Osteocyte (in vitro differentiated cells): Measurements from ENCODE around the gene DDX60. TPM values are rescaled to one million over a fixed set of nuclear protein-coding genes. Genes with fewer than 3 reads are reported as not detected.

Source experiments
- DNase-seq: peaks from one replicate; pipeline ENCODE4 v3.0.0; 2021; ENCODE audit warnings: mixed read lengths; ENCODE audit not compliant: unreplicated experiment; ENCODE audit errors: extremely low spot score
- H3K27ac Mint-ChIP-seq: one replicate; pipeline ENCODE4 v1.8.0; 2021; ENCODE audit warnings: mild to moderate bottlenecking, mixed read lengths; ENCODE audit not compliant: unreplicated experiment
- H3K27me3 Mint-ChIP-seq: one replicate; pipeline ENCODE4 v1.8.0; 2021; ENCODE audit warnings: mixed read lengths; ENCODE audit not compliant: unreplicated experiment
- H3K36me3 Mint-ChIP-seq: one replicate; pipeline ENCODE4 v1.8.0; 2021; ENCODE audit warnings: mixed read lengths; ENCODE audit not compliant: unreplicated experiment
- H3K4me1 Mint-ChIP-seq: one replicate; pipeline ENCODE4 v1.8.0; 2021; ENCODE audit warnings: mixed read lengths; ENCODE audit not compliant: unreplicated experiment
- H3K4me3 Mint-ChIP-seq: one replicate; pipeline ENCODE4 v1.8.0; 2021; ENCODE audit warnings: mild to moderate bottlenecking, moderate library complexity, mixed read lengths; ENCODE audit not compliant: unreplicated experiment
- H3K9me3 Mint-ChIP-seq: one replicate; pipeline ENCODE4 v1.8.0; 2021; ENCODE audit warnings: mixed read lengths; ENCODE audit not compliant: unreplicated experiment
- CTCF ChIP-seq: fragments of 200-600 bp; sonication (generic); IDR thresholded peaks from 2 replicates; pipeline ENCODE4 v1.5.0; 2021; ENCODE audit warnings: antibody characterized with exemption, mild to moderate bottlenecking, moderate library complexity
- total RNA-seq: library from RNA; stranded (reverse); gene quantifications from 2 replicates; pipeline ENCODE4 v1.2.1, GENCODE V29; 2021

The DDX60 gene
- total RNA-seq, 1 donor from 2014 or later, result 15.7 TPM

DNA sequence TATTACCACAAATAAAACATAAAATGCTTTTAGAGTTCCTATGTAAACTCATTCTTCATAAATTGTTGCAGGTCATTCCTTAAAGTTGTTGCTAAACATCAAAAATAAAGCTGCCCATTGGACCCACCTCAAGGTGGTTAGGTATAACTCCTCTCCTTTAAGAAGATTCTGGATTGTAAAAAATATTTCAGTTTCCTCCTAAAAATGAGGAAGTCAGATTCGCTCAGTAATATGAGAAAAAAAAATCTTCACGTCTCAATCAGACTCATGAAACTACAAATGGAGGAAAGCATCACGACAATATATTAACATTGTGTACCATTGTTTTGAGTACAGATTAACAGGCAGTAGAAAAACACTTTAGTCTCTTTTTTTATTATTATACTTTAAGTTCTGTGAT lies 105.9 kb downstream of the DDX60 start:
- Mint-ChIP-seq H3K27ac (no peak overlapping the region), H3K9me3 (peaks cover 30% of the 10 kb centered on the region), H3K4me1 (peaks cover 4% of the 10 kb centered on the region), H3K27me3 (no peaks in the 10 kb centered on the region), H3K36me3 (peaks cover 28% of the 10 kb centered on the region), H3K4me3 (no peak overlapping the region)
- DNase-seq, result no peak
- no peak for TF ChIP-seq CTCF

DNA sequence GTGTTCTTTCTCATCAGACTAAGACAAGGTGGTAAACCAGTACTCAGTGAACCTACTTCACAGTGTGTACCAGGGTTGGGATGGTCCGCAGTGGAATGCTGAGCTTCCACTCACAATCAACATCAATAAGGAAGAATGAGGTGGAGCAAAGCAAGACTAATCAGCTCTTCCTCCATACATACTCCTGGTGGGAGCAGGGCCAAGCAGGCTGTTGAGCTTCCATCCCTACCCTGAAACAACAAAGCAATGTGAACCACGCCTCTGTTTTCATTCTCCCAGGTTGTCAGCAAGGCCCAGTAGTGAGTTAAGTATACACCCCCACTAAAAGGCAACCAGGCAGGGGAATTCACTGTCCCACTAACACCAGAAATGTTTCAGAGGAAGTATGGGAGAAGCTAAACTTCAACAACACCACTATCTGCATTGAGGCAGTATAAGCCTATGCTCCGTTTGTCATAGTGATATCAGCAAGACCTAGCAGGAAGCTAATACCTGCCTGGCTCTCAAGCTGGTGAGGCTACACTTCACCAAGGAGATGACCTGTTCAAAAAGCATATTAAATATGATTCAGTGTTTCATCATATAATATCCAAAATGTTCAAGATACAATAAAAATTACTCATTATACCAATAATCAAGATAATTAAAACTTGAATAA lies 109.5 kb downstream of the DDX60 start:
- Mint-ChIP-seq H3K27me3 (no peaks in the 10 kb centered on the region), H3K27ac (no peak overlapping the region), H3K4me3 (no peak overlapping the region), H3K4me1 (peaks cover 4% of the 10 kb centered on the region), H3K36me3 (peaks cover 2% of the 10 kb centered on the region), H3K9me3 (peaks cover 15% of the 10 kb centered on the region)
- DNase-seq, result no peak
- no peak for TF ChIP-seq CTCF

GRCh38 chr4:168203233-168203911 lies 115.2 kb downstream of the DDX60 start:
- Mint-ChIP-seq H3K4me1 (no peaks in the 10 kb centered on the region), H3K9me3 (peaks cover 18% of the 10 kb centered on the region), H3K36me3 (no peaks in the 10 kb centered on the region), H3K27ac (no peak overlapping the region), H3K27me3 (no peaks in the 10 kb centered on the region), H3K4me3 (no peak overlapping the region)
- no peak for DNase-seq
- no peak for TF ChIP-seq CTCF

DNA sequence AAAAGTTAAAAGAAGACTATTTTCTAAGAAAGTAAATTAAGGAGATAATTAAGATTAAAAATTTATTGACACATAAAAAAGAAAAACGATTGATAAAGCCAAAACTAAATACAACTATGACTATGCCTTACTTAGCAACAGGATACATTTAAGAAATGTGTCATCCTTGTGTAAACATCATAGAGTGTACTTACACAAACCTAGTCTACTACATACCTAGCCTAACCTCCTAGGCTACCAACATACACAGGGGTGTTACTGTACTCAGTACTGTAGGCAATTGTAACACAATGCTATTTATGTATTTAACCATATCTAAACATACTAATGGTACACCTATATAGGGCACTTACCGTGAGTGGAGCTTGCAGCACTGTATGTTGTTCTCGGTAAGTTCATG lies 117.9 kb downstream of the DDX60 start:
- Mint-ChIP-seq H3K27ac (no peak overlapping the region), H3K27me3 (no peaks in the 10 kb centered on the region), H3K36me3 (peaks cover 7% of the 10 kb centered on the region), H3K4me3 (no peak overlapping the region), H3K9me3 (peaks cover 24% of the 10 kb centered on the region), H3K4me1 (no peaks in the 10 kb centered on the region)
- TF ChIP-seq CTCF, result no peak
- no peak for DNase-seq

DNA sequence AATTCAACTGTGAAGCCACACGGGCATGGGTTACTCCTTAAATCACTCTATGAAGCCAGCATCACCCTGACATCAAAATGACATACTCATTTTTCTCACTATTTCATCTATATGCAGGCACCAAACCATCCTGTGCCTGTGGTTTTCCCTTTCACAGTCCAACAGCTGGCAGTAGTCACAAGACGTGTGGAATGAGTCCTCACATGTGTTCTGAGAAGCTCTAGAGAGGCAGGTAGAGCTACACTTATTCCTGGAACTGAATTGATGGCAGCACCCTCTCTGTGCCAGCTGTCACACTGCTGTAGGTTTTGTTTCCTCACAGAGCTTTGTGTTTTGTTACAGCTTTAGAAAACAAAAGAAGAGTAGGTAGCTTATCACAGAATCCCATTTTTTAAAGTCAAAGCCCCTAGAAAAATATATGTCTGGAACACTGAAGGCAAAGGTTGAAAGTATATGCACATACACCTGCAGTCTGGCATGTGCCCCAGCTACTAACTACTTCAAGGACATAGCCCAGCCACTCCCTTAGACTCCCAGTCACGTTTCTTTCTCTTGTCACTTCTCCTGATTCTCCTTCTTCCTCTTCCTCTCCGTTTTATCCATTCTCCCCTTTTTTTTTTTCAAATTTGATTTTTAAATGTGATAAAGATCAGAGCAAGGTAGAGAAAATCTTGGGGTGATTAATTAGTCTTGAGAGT lies 119.1 kb downstream of the DDX60 start:
- peaks cover 23% of the 10 kb centered on the region for H3K9me3 Mint-ChIP-seq
- H3K36me3 Mint-ChIP-seq, result peaks cover 7% of the 10 kb centered on the region
- no peaks in the 10 kb centered on the region for H3K4me1 Mint-ChIP-seq
- H3K27ac Mint-ChIP-seq, result no peak overlapping the region
- DNase-seq, result no peak
- no peak for TF ChIP-seq CTCF
- H3K27me3 Mint-ChIP-seq, result no peaks in the 10 kb centered on the region
- no peak overlapping the region for H3K4me3 Mint-ChIP-seq
